Panc1 (cell line): Measurements from ENCODE around the gene PRKCD. TPM values are rescaled to one million over a fixed set of nuclear protein-coding genes. Genes with fewer than 3 reads are reported as not detected.

Experiments used
- ATAC-seq: fragments of 200-7000 bp; cut with Tn5 transposase; 2 replicates; pipeline ENCODE4 v1.9.1; 2020; ENCODE audit warnings: mild to moderate bottlenecking, moderate library complexity
- BruUV-seq: library from RNA; stranded (reverse); fragments of 400-500 nt; replicated peaks from 2 replicates; lab custom pipeline; 2021; lab: Mats Ljungman, UMichigan
- CTCF ChIA-PET: fragments of 300-600 bp; sonication (Branson Sonifier 250); formaldehyde crosslinking; loops from one replicate; lab custom pipeline; 2022; ENCODE audit warnings: antibody characterized with exemption; lab: Charles Lee
- POLR2A ChIA-PET: fragments of 300-600 bp; sonication (Branson Sonifier 250); formaldehyde crosslinking; loops from one replicate; lab custom pipeline; 2022; ENCODE audit warnings: antibody characterized with exemption; lab: Charles Lee
- DNase-seq: peaks from one replicate; pipeline ENCODE4 v3.0.0-alpha.2; 2010; ENCODE audit warnings: low read depth, low spot score
- H3K27ac ChIP-seq: 2 replicates; pipeline ENCODE4 v1.5.1; 2011; ENCODE audit warnings: mild to moderate bottlenecking, low read length, inconsistent platforms
- H3K27me3 ChIP-seq: fragments of 200-500 bp; sonication (Bioruptor generic); 2 replicates; pipeline ENCODE4 v1.6.0; 2014; ENCODE audit warnings: low read length, inconsistent platforms; ENCODE audit not compliant: control insufficient read depth, insufficient read depth
- H3K36me3 ChIP-seq: fragments of 200-500 bp; sonication (Bioruptor generic); 2 replicates; pipeline ENCODE4 v1.5.1; 2014; ENCODE audit warnings: inconsistent platforms, mild to moderate bottlenecking, low read length, moderate library complexity; ENCODE audit not compliant: control insufficient read depth, insufficient read depth
- H3K4me1 ChIP-seq: 2 replicates; pipeline ENCODE4 v1.5.1; 2011; ENCODE audit warnings: inconsistent platforms, mild to moderate bottlenecking, low read length, moderate library complexity; ENCODE audit not compliant: control insufficient read depth, insufficient read depth
- H3K4me3 ChIP-seq, 2 experiments: 2 replicates each; pipeline ENCODE4 v1.5.1; 2011 to 2012; ENCODE audit warnings: low read depth in 2 of 2, low read length in 2 of 2, mild to moderate bottlenecking in 2 of 2, inconsistent platforms in 1 of 2, moderate library complexity in 1 of 2
- H3K9me3 ChIP-seq: fragments of 200-500 bp; sonication (Bioruptor generic); 2 replicates; pipeline ENCODE4 v1.5.1; 2014; ENCODE audit warnings: low read depth, mild to moderate bottlenecking, inconsistent platforms, low read length, moderate library complexity; ENCODE audit not compliant: control insufficient read depth, insufficient read depth
- CTCF ChIP-seq: fragments of 450-650 bp; IDR thresholded peaks from 2 replicates; pipeline ENCODE4 v1.5.1; 2017; ENCODE audit warnings: mild to moderate bottlenecking
- POLR2AphosphoS5 ChIP-seq: IDR thresholded peaks from 2 replicates; pipeline ENCODE4 v1.6.1; 2012; ENCODE audit warnings: mild to moderate bottlenecking, low read depth, low read length, moderate library complexity
- REST ChIP-seq, 2 experiments: IDR thresholded peaks; 2 replicates each; pipeline ENCODE4 v1.6.1; 2011 to 2012; ENCODE audit warnings: low read depth in 2 of 2, control low read depth in 1 of 2, low read length in 1 of 2, mild to moderate bottlenecking in 1 of 2, moderate library complexity in 1 of 2; ENCODE audit not compliant: insufficient read depth in 1 of 2
- SIN3A ChIP-seq: IDR thresholded peaks from 2 replicates; pipeline ENCODE4 v1.6.1; 2012; ENCODE audit warnings: low read depth, mild to moderate bottlenecking, low read length, moderate library complexity, borderline replicate concordance; ENCODE audit not compliant: insufficient read depth
- TCF7L2 ChIP-seq: IDR thresholded peaks from 2 replicates; pipeline ENCODE4 v1.6.1; 2011; ENCODE audit warnings: mild to moderate bottlenecking, low read depth, low read length, inconsistent platforms
- in situ Hi-C: cut with HindIII; loops from 2 replicates; pipeline ENCODE4 v1.10.0; 2016; ENCODE audit warnings: low sequenced_read_pairs, low pct_unique_long_range_greater_than_20kb
- intact Hi-C: fragments of 100-400 bp; cut with micrococcal nuclease; formaldehyde crosslinking; loops from one replicate; pipeline ENCODE4 v1.10.0; 2022; ENCODE audit not compliant: unreplicated experiment
- total RNA-seq: library from RNA; stranded (reverse); gene quantifications from one replicate; pipeline ENCODE4 v1.2.1, GENCODE V29; 2021; ENCODE audit not compliant: unreplicated experiment

PRKCD gene
- total RNA-seq, 1 experiment from 2014 or later: 14.0 TPM

GRCh38 chr3:53168175-53168923 is 7.3 kb downstream of the PRKCD start:
- POLR2A ChIA-PET: no interaction called here
- intact Hi-C loops (no loop called here), in situ Hi-C loops (no loop called here)
- H3K4me1 ChIP-seq: peaks cover 4% of the 10 kb centered on the region
- H3K27me3 ChIP-seq: no peaks in the 10 kb centered on the region
- no peak overlapping the region for H3K4me3 ChIP-seq
- no peak overlapping the region for H3K27ac ChIP-seq
- DNase-seq (no peak), ATAC-seq (no peak)
- CTCF ChIA-PET: no interaction called here
- no peak for TF ChIP-seq TCF7L2
- TF ChIP-seq SIN3A: no peak
- no peak for TF ChIP-seq CTCF
- TF ChIP-seq POLR2AphosphoS5: no peak
- TF ChIP-seq REST (IDR thresholded peaks at IDR 0.05; ENCODE audit: insufficient read depth in 1 of 2, low read depth in 2 of 2, low read length in 1 of 2): no peak
- BruUV-seq: no TSS peak
- no peaks in the 10 kb centered on the region for H3K9me3 ChIP-seq
- no peaks in the 10 kb centered on the region for H3K36me3 ChIP-seq

- in situ Hi-C loops: no loop called here
- intact Hi-C loops: no loop called here
- ATAC-seq (no peak), DNase-seq (no peak)
- TF ChIP-seq SIN3A (no peak), REST (IDR thresholded peaks at IDR 0.05; ENCODE audit: insufficient read depth in 1 of 2, low read depth in 2 of 2, low read length in 1 of 2) (no peak), CTCF (no peak), POLR2AphosphoS5 (no peak), TCF7L2 (no peak)
- H3K27me3 ChIP-seq: no peaks in the 10 kb centered on the region
- no peaks in the 10 kb centered on the region; the same call in 1 of the 2 replicates for H3K4me1 ChIP-seq
- no peak overlapping the region for H3K4me3 ChIP-seq
- no peaks in the 10 kb centered on the region for H3K9me3 ChIP-seq
- H3K27ac ChIP-seq: no peak overlapping the region
- POLR2A ChIA-PET: interaction anchor here (0.6 kb wide), 1 partner anchor 650 kb away, joined by 4 read pairs; no protein-coding TSS in a partner anchor
- BruUV-seq: no TSS peak
- CTCF ChIA-PET: no interaction called here
- H3K36me3 ChIP-seq: no peaks in the 10 kb centered on the region
These were observed 8.2 kb downstream of the PRKCD start for GRCh38 chr3:53169045-53169831.
